GM19025 (cell line): Measurements from ENCODE around the gene PTGR1.
"Not testable (repeated sequence)": the region's sequence is repeated elsewhere in the genome, so short reads cannot be mapped to it uniquely, and the experiment has no call there.

ENCODE experiments used
- ATAC-seq: cut with Tn5 transposase; IDR thresholded peaks from one replicate; pipeline ENCODE4 v1.9.1; 2021; ENCODE audit warnings: mild to moderate bottlenecking, low read depth, moderate library complexity; ENCODE audit not compliant: unreplicated experiment

Gene PTGR1

GRCh38 chr9:111599092-111599954 lies at the start of gene PTGR1:
TSS of gene PTGR1 (minus strand) at chr9:111599647. CDS start at chr9:111597422, 2,225 bp downstream.
- no peak for ATAC-seq

GRCh38 chr9:111649016-111649415 lies 49.6 kb upstream of the PTGR1 start:
- ATAC-seq: no peak

- ATAC-seq: no peak
These were observed 48.6 kb upstream of the PTGR1 start for GRCh38 chr9:111648066-111648465.

GRCh38 chr9:111646417-111646816 lies 47.0 kb upstream of the PTGR1 start:
- ATAC-seq: no peak

- ATAC-seq: no peak
These were observed 46.4 kb upstream of the PTGR1 start for GRCh38 chr9:111645806-111646205.

- ATAC-seq: no peak
These were observed 44.8 kb upstream of the PTGR1 start for GRCh38 chr9:111644195-111644772.

GRCh38 chr9:111637421-111637950 lies 38.0 kb upstream of the PTGR1 start:
- ATAC-seq: no peak

GRCh38 chr9:111634860-111635259 lies 35.4 kb upstream of the PTGR1 start:
- no peak for ATAC-seq

GRCh38 chr9:111633389-111633736 lies 33.9 kb upstream of the PTGR1 start:
- ATAC-seq: no peak

GRCh38 chr9:111632695-111633388 lies 33.4 kb upstream of the PTGR1 start:
- no peak for ATAC-seq

GRCh38 chr9:111632060-111632459 lies 32.6 kb upstream of the PTGR1 start:
- ATAC-seq: no peak

GRCh38 chr9:111631214-111631971 lies 31.9 kb upstream of the PTGR1 start, which contains the start of gene DNAJC25:
TSS of gene DNAJC25 (plus strand) at chr9:111631334. CDS start at chr9:111631408, 74 bp downstream.
- ATAC-seq: peak; percentile 96

GRCh38 chr9:111630964-111631213 lies 31.4 kb upstream of the PTGR1 start:
- ATAC-seq: no peak

- ATAC-seq: peak; percentile 9
These were observed 30.9 kb upstream of the PTGR1 start for GRCh38 chr9:111630182-111630963.

- no peak for ATAC-seq
These were observed 29.0 kb upstream of the PTGR1 start for GRCh38 chr9:111628411-111628810.

GRCh38 chr9:111627260-111627963 lies 28.0 kb upstream of the PTGR1 start:
- ATAC-seq: no peak

- no peak for ATAC-seq
These were observed 23.2 kb upstream of the PTGR1 start for GRCh38 chr9:111622626-111623025.

- ATAC-seq: no peak
These were observed 22.5 kb upstream of the PTGR1 start for GRCh38 chr9:111621895-111622480.

GRCh38 chr9:111617349-111617748 lies 17.9 kb upstream of the PTGR1 start:
- ATAC-seq: not testable (repeated sequence)
